GM21786 (cell line): Measurements from ENCODE around the gene ACOX3.
"Not testable (repeated sequence)": the region's sequence is repeated elsewhere in the genome, so short reads cannot be mapped to it uniquely, and the experiment has no call there.

Experiments used
- ATAC-seq: cut with Tn5 transposase; IDR thresholded peaks from one replicate; pipeline ENCODE4 v1.9.1; 2021; ENCODE audit not compliant: unreplicated experiment

The ACOX3 gene

DNA sequence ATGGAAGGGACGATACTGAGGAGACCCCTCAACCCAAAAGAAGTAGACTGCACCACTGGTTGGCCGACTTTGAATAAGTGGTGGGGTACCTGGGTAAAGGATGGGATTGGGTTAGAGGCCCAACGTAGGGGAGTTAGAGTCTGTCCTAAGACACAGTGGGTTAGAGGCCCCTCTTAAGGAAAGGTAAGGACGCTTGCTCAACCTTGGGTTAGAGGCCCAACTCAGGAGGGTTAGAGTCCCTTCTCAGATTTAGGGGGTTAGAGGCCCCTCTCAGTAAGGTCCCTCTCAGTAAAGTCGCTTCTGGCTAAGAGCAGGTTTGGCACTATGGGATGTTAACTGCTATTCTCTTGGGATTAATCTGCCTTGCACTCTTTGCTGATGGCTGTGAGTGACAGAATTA is 81.3 kb downstream of the ACOX3 start:
- no peak for ATAC-seq

DNA sequence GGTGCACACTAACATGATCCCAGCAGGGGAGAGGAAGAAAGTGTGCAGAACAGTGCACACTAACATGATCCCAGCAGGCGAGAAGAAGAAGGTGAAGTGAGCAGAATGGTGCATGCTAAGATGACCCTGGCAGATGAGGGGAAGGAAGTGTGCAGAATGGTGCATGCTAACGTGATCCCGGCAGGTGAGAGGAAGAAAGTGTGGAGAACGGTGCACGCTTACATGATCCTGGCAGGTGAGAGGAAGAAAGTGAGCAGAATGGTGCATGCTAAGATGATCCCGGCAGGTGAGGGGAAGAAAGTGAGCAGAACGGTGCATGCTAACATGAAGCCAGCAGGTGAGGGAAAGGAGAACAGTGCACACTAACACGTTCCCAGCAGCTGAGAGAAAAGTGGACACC is 83.7 kb downstream of the ACOX3 start:
- no peak for ATAC-seq

DNA sequence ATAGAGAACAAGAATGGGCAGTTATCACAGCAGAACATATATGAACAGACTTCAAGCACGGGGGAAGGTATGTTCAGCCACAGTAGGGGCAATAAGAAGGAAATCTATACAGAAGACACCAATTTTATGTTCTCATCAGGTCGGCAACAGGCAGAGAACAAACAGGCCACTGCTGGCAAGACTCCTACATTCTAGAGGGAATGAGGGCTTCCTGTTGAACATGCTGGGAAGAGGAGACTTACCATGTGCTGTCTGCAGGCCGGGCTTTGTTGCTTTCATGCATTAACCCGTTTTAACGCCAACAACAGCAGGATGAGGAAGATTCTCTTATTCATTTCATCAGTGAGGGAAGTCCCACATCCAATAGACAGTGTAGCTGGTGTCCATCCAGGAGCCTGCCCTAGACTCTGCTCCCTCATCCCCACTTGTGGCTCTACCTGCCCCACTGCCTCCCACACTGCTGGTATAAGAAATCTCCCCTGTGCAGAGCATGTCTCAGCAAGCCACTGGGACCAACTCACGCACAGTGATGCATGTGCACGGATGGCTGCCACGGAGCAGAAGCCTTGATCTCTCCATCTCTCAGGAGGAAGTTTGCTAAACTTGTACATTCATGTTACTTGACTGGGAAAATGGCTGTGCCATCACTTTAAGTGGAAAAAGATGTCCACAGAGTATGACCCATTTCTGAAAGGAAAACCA is 84.5 kb downstream of the ACOX3 start:
- no peak for ATAC-seq

DNA sequence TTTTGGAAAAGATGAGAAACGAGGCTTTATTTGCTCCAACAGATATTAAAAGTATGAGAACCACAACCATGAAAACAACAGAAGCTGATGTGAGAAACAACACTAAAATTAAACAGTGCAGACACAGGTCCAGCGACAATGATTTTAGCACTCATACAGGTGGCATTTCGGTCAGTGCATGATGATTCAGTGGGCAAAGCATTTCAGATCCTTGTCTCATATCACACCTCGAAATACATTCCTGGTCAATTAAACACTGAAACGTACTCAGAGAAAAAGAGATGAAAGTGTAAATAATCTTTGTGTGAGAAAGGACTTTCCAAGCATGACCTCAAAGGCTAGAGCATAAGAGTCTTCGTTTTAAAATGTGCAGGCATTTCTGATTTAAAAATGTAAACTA is 85.2 kb downstream of the ACOX3 start:
- ATAC-seq: no peak

DNA sequence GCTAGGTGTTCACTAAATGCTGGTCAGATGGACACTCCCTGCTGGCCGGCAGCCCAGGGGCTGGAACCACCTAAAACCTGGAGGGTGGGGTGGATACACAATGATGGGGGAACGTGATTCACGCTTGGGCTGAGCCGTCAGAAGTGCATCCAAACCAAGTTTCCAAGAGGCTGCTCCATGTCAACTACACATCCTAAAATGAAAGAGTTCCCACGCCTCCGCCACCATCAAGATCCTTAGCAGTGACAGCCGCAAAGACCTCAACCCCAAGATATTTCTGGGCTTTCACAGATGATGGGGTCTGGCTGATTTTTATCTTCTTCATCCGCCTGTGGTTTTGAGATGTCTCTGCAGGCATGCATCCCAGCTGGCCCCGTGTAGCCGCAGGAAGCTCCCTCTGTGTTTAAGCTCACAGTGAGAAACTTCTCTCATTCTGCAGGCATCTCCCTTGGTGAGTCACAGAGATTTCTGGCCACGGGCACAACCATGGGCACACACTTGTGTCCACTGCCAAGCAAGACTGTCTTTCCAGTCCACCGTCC is 86.5 kb downstream of the ACOX3 start:
- ATAC-seq: no peak

DNA sequence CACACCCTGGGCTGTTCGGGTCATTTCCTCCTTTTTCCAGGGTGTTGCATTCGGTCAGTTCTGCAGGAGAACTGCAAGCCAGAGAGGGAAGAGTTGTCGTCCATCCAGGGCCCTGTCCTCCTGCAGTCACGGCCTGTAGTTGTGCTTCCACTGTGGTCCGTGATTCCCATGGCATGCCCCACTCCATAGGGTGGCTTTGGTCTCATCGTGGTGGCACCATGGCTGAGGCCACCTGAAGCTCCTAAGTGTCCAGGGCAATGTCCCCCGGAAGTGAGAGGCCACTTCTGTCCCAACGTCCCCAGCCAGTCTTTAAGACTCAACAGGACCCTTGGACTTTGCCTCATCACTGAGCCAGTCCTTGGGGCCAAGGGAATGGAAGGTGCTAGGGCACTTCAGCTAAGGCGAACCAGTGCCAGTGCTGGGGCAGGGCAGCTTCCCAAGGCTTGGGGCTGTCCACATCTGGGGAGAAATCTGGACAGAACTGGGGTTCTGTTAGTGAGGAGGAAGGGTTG is 87.3 kb downstream of the ACOX3 start:
- ATAC-seq: no peak

DNA sequence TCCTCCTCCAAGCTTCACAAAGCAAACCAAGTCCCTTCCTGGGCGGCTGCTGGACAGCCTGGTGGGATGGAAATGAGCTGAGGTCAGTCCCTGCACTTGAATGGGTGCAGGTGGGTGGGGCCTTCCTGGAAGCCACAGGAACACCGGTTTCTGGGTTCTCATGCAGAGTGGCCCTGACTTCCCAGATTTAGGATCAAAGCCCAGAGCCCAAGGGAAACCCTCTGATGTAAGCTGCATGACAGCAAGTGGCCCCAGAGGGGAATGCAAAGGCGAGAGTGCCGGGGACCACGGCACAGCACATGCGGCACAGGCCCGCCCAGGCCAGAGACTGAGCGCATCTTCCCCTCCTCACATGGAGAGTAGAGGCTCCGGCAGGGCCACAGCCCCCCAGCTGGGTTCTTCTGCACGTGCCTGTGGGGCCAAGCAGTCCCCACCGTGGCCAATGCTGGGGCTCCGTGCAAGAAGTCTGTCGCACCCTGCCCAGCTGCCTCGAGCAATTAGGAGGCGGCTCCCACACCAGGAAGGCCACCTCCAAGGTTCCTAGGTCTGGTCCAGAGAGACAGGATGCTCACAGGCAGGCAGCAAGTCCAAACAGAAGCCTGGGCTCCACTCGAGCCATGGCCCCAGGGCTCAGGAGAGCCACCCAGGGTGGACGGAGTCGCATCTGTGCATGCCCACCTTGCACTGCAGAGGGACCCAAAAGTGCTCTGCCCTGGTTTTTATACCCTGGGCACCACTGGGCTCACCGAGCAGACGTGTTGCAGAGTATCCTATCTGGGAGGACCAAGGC is 88.0 kb downstream of the ACOX3 start:
- ATAC-seq: no peak

DNA sequence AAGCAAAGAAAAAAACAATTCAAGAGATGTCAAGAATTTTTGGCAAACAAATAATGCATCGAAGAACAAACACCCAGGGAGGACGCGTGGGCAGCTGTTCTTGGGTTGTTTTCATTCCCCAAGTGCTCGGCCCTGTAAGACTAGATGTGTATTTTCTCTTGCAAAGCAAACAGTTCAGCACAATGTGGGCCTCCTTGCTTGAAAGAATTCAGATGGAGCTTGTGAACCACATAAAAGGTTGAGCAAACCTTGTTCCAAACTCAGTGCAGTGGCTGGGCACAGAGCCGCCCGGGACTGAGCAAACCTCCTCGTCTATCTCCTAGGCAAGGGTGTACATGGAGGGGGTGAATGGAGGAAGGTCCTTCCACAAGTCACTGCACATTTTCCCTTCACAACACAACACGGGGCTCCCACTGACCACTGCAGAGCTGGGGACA is 88.6 kb downstream of the ACOX3 start:
- ATAC-seq: no peak

DNA sequence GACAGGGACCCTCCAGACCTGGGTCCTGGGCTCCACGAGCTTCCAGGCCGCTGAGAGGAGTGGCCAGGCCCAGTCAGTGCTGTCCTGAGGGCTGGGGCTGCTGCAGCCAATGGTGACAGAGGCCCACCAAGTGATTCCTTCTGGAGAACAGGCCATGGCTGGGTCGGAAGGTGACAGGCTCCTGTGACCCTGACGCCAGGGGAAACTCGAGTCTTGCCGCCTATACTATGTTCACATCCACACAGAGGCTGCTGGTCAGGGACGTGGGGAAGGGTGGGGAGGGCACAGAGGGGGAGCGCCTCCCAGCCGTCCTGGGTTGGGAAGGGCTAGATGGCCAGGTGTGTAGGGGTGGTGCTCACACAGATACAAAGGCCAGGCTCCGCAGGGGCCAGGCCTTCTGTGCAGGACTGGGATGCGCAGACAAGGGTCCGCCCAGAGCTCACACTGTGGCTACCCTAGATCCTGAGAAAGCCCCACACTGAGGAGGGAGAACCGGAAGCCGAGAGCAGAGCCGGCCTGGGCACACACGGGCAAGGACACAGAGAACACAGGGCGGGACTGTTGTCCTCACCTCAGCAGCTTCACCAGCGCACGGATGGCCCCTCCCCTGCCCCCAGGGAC is 89.6 kb downstream of the ACOX3 start:
- ATAC-seq: no peak

DNA sequence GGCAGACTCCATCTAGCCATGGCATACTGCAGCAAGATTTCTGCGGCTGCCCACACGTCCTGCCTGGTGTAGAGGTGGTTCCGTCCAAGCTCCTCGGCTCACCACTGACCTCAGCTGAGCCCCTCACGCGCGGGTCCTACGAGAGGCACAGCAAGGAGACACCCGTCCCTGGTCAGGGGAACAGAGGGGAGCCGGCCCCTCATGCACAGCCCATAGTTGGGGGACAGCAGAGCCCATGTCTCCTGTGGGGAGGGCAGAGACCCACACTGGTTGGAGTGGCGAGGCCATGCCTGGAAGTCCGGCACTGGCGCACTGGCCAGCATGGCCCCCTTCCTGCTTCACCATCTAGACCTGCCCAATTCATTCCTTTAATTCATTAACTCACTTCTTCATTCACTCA is 90.2 kb downstream of the ACOX3 start:
- no peak for ATAC-seq

DNA sequence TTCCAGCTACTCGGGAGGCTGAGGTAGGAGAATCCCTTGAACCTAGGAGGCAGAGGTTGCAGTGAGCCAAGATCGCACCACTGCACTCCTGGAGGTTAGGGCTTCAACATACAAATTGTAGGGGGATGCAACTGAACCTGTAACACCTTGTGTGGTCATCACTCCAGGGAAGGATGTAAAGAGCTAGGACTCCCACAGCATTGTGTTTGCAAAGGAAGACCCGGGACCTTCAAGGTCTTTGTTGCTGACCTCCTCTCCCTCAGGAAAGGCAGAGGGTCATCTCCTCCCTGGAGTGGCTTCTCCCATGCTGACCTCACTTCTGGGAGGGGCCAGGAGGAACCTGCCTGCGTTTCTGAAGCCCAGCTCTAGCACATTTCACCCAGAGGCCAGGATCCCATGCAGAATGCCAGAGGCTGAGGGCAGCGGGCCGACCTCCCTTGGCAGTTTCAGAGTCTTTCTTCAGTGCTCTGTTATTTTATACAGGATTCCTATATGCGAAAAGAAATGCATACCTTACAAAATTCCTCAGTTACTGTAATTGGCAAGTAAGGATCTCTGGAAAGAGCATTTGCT is 90.8 kb downstream of the ACOX3 start:
- ATAC-seq: no peak

DNA sequence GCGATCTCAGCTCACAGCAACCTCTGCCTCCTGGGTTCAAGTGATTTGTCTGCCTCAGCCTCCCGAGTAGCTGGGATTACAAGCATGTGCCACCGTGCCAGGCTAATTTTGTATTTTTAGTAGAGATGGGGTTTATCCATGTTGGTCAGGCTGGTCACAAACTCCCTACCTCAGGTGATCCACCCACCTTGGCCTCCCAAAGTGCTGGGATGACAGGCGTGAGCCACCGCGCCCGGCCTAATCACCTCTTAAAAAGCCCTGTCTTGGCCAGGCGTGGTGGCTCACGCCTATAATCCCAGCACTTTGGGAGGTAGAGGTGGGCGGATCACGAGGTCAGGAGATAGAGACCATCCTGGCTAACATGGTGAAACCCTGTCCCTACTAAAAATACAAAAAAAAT is 91.3 kb downstream of the ACOX3 start:
- not testable (repeated sequence) for ATAC-seq

DNA sequence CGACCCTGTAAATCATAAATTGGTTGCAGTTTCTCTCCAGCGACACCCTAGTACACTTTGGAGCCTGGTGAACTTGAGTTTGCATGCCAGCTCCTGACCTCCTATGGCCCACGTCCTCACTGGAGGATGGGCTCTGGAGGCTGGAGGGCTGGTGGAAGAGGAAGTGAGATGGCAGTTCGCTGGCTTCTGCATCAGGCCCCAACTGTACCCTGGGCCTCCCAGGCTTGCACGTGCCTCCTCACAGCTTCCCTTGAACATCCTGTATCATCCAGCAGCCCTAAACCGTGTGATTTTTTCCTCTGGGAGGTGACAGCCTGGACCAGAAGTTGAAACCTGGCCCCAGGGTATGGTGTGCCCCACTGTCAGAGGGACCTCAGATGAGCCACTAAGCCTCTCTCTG is 92.5 kb downstream of the ACOX3 start:
- ATAC-seq: no peak

DNA sequence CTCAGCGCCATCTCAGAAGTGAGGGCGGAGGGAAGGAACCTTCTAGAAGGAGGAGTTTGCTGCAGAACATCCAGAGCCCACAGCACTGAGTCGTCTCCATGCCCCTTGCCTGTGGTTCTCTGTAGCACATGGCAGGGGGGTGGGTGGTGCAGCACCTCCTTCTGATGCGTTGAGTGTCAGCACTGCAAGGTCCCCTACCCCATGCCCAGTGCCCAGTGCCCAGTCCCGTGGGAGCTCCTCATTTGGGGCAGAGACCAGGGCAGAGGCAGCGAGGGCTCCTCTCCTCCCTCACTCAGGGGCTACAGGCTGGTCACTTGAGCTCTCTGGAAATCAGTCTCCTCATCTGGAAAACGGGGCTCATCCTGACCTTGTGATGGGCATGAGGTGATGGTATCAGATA is 92.9 kb downstream of the ACOX3 start:
- no peak for ATAC-seq

DNA sequence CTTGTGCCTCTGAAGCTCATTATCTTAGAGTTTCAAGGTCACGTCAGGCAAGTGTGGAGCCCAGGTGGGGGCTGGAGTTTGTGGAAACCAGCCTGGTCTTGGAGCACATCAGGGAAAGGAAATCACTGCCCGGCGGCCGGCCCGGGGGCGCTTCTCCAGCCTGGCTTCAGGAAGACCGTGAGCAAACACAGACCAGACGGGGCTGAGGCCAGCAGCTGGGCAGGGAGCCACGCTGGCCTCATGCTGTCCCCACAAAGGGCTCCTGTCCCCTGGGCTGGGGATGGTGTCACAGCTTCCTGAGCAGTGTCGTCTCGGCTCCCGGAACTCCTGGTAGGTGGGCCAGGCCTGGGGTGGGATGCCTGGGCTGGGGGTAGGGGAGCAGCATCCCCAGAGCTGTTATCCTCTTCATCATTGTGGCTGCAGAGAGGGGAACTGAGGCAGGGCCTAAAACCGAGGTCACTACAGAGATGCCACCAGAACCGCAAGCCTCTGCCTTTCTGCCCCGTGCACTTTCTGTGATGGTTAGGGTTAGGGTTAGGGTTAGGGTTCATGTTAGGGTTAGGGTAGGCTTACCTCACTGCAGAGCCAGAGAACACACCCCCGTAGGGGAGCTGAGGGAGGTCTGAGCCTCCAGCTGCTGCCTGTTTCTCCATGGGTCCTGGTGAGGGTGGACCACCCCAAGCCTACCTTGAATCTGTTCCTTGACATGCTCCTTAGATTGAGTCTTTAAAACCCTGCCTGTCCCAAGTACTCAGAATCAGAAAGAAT is 93.5 kb downstream of the ACOX3 start:
- ATAC-seq: no peak

DNA sequence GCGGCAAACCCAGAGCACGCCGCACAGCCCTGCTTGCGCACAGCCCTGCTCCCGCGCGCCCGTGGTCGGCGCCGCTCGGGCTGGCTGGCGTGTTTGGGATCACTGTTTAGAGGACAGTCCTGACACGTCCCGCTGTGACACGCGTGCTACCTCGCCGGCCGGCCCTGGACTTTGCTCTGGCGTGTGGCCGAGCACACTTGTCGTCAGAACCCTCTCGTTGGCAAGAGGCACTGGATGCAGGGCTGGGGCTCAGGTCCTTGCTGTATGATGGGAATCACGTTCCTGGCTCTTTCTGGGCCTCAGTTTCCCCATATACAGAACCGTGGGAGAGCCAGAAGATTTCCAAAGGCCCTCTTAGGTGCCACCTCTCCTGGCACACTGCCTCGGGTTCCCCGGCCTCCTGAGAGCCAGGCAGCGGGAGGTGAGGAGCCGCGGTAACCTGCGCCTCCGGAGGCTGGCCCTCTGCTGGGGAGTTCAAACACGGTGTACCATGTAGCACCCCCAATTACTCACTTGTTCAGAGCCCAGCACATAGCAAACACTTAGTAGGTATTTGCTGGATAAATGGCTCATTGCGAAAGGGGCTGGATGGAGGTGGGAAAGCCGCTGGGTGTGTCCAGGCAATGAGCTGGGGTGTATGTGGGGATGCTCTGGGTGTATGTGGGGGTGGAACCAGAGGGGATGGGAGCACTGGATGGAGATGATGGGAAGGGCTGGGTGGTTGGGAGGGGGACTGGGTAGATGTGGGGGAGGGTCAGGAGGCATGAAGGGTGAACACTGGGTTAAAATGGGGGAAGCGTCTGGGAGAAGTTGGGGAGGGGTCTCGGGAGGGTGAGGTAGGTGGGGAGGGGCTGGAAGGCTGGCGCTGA is 94.3 kb downstream of the ACOX3 start:
- no peak for ATAC-seq

DNA sequence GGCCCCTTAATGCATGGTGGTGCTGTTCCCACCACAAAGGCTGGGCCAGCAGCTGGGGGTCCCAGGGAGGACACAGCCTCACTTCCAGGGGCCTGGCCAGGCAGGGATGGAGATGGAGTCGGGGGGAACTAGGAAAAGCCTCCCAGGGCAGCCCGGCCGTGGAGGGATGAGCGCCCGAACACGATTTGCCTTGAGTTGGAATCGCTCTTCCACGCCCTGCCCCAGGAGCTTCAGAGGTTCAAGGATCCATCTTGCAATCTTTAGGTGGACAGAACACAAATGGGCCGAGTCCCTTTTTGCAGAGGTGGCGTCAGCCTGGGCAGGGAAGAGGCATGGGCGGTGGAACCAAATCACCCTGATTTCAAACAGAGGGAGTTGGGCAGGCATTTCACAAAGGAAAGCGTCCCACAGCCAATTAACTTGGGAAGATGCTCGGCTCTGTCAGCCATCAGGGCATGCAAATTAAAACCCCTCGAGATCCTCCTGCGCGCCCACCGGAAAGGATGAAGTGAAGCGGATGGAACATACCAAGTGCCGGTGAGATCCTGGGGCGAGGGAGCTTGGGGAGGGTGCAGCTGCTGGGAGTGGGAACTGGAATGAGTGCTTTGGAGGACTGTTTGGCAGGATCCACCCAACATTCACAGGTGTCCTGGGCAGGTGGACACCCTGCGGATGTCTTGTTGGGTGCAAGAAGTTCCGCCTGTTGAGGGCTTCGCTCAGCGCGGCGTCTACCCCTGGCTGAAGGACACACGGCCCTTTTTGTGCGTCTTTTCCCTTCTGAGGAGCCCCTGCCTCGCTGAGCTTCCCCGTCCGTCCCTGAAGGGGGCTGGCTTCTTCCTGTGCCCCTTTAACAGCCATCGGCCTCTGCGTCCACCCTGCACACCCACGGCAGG is 95.2 kb downstream of the ACOX3 start:
- no peak for ATAC-seq

DNA sequence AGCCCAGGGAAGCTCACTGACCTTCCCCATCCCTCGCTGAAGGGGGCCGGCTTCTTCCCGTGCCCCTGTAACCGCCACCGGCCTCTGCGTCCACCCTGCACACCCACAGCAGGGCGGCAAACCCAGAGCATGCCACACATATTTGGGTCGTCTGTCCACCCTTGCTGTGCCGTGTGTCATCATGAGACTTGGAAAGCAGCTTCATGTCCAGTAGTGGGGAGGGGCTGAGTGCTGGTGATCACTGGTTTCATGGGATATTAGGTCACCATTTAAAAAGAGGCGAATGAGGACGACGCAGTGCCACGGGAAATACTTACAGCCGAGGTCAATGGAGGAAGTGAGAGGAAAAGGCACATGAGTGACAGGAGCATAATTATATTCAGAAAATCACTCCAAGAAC is 96.1 kb downstream of the ACOX3 start:
- no peak for ATAC-seq

DNA sequence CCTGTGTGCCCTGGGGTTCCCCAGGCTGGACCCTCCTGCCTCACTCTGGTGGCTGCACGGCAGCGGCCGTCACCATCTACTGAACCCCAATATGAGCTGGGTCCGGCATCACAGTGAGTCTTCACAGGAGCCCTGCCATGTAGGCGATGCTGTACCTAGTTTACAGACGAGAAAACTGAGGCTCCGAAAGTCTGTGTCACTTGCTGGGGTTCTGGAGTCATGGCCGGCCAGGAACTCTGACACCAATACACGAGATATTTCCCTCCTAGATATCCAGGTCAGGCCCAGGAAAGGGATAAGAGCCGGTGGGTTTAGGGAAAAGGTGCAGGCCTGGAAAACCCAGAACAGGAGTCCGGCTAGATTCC is 96.6 kb downstream of the ACOX3 start:
- no peak for ATAC-seq
